OCI-LY1 (cell line): ENCODE data around the gene MRPS21.

Experiments
- H2AFZ ChIP-seq: fragments of 200-600 bp; sonication (generic), shearing (Covaris generic); 2 replicates; pipeline ENCODE4 v1.6.0; 2014; ENCODE audit warnings: antibody characterized with exemption, mild to moderate bottlenecking, low read length
- H3F3A ChIP-seq: fragments of 200-600 bp; sonication (generic), shearing (Covaris generic); 2 replicates; pipeline ENCODE4 v1.6.0; 2014; ENCODE audit warnings: mild to moderate bottlenecking, antibody characterized with exemption, low read length, moderate library complexity; ENCODE audit not compliant: insufficient read depth
- H3K27ac ChIP-seq: fragments of 200-600 bp; sonication (generic); 2 replicates; pipeline ENCODE4 v1.5.1; 2014; ENCODE audit warnings: low read length, mixed run types, mild to moderate bottlenecking, low read depth; ENCODE audit not compliant: poor library complexity, severe bottlenecking
- H3K27me3 ChIP-seq: fragments of 200-600 bp; sonication (generic); 2 replicates; pipeline ENCODE4 v1.6.0; 2014; ENCODE audit warnings: antibody characterized with exemption, mild to moderate bottlenecking, low read length, moderate library complexity; ENCODE audit not compliant: insufficient read depth
- H3K36me3 ChIP-seq: fragments of 200-600 bp; sonication (generic); 2 replicates; pipeline ENCODE4 v1.6.1; 2014; ENCODE audit warnings: mild to moderate bottlenecking, antibody characterized with exemption, low read length, moderate library complexity, mixed read lengths; ENCODE audit not compliant: insufficient read depth
- H3K4me1 ChIP-seq: fragments of 200-600 bp; sonication (generic); 2 replicates; pipeline ENCODE4 v1.5.1; 2014; ENCODE audit warnings: mild to moderate bottlenecking, low read length, moderate library complexity; ENCODE audit not compliant: insufficient read depth, severe bottlenecking
- H3K4me2 ChIP-seq: fragments of 200-600 bp; sonication (generic), shearing (Covaris generic); 2 replicates; pipeline ENCODE4 v1.6.1; 2014; ENCODE audit warnings: low read length
- H3K4me3 ChIP-seq: fragments of 200-600 bp; sonication (generic); 2 replicates; pipeline ENCODE4 v1.5.1; 2014; ENCODE audit warnings: low read length, low read depth, mild to moderate bottlenecking, mixed read lengths; ENCODE audit not compliant: poor library complexity, severe bottlenecking
- H3K79me2 ChIP-seq: fragments of 200-600 bp; shearing (Covaris generic); 2 replicates; pipeline ENCODE4 v1.6.1; 2016; ENCODE audit warnings: mixed run types, low read length, mixed read lengths; ENCODE audit not compliant: insufficient read depth
- H3K9ac ChIP-seq: fragments of 200-600 bp; sonication (generic), shearing (Covaris generic); 2 replicates; pipeline ENCODE4 v1.6.1; 2014; ENCODE audit warnings: mild to moderate bottlenecking, low read length, mixed read lengths
- H3K9me2 ChIP-seq: fragments of 200-600 bp; sonication (generic), shearing (Covaris generic); 2 replicates; pipeline ENCODE4 v1.6.1; 2014; ENCODE audit warnings: low read depth, mild to moderate bottlenecking, low read length, mixed read lengths
- H3K9me3 ChIP-seq: fragments of 200-600 bp; shearing (Covaris generic); 2 replicates; pipeline ENCODE4 v1.6.1; 2014; ENCODE audit warnings: low read length, mixed read lengths
- H4K20me1 ChIP-seq: fragments of 200-600 bp; sonication (generic), shearing (Covaris generic); 2 replicates; pipeline ENCODE4 v1.6.0; 2016; ENCODE audit warnings: mild to moderate bottlenecking, low read length; ENCODE audit not compliant: insufficient read depth
- CTCF ChIP-seq: fragments of 200-600 bp; sonication (generic), shearing (Covaris generic); IDR thresholded peaks from 2 replicates; pipeline ENCODE4 v1.5.1; 2017; ENCODE audit warnings: mild to moderate bottlenecking, antibody characterized with exemption, low read length, moderate library complexity, mixed read lengths
- EZH2 ChIP-seq: fragments of 200-600 bp; sonication (generic), shearing (Covaris generic); IDR thresholded peaks from 2 replicates; pipeline ENCODE4 v1.8.0; 2017; ENCODE audit warnings: borderline replicate concordance, mixed run types, mild to moderate bottlenecking, antibody characterized with exemption, low read length, moderate library complexity, mixed read lengths

The MRPS21 gene

GRCh38 chr1:150288822-150289221, 4.8 kb upstream of the MRPS21 start:
- no peaks in the 10 kb centered on the region; the same call in 1 of the 2 replicates for H3K79me2 ChIP-seq
- H3K36me3 ChIP-seq = no peaks in the 10 kb centered on the region
- no peaks in the 10 kb centered on the region for H3K27me3 ChIP-seq
- H3K4me2 ChIP-seq = no peak overlapping the region
- no peak overlapping the region for H2AFZ ChIP-seq
- no peaks in the 10 kb centered on the region for H4K20me1 ChIP-seq
- peaks cover 9% of the 10 kb centered on the region for H3K4me1 ChIP-seq
- H3F3A ChIP-seq = no peaks in the 10 kb centered on the region
- no peak overlapping the region for H3K9ac ChIP-seq
- H3K27ac ChIP-seq = no peak overlapping the region
- H3K9me2 ChIP-seq = no peaks in the 10 kb centered on the region
- no peak overlapping the region for H3K4me3 ChIP-seq
- no peaks in the 10 kb centered on the region for H3K9me3 ChIP-seq
- TF ChIP-seq EZH2 = no peak
- TF ChIP-seq CTCF = no peak

- TF ChIP-seq EZH2 (no peak), CTCF (no peak)
- Histone ChIP-seq H3K4me1 (peaks cover 25% of the 10 kb centered on the region), H3K4me3 (no peak overlapping the region), H3K36me3 (peaks cover 45% of the 10 kb centered on the region), H3F3A (no peaks in the 10 kb centered on the region), H3K9ac (no peak overlapping the region), H3K9me2 (no peaks in the 10 kb centered on the region), H3K79me2 (peaks cover 13% of the 10 kb centered on the region), H4K20me1 (no peaks in the 10 kb centered on the region), H3K27me3 (no peaks in the 10 kb centered on the region), H3K4me2 (no peak overlapping the region), H3K27ac (no peak overlapping the region), H2AFZ (no peak overlapping the region), H3K9me3 (no peaks in the 10 kb centered on the region)
Measured at GRCh38 chr1:150295476-150295875, 1.8 kb downstream of the MRPS21 start.

- Histone ChIP-seq H3K4me2 (no peak overlapping the region), H3K36me3 (peaks cover 81% of the 10 kb centered on the region), H3K79me2 (0 out of 2 replicates have a peak, but pooled peaks cover 5% of the 10 kb centered on the region)
Measured at GRCh38 chr1:150299716-150300115, 6.1 kb downstream of the MRPS21 start.

More at GRCh38 chr1:150299716-150300115, 6.1 kb downstream of the MRPS21 start:
- Histone ChIP-seq H3K9me2 (no peaks in the 10 kb centered on the region), H3K9ac (no peak overlapping the region), H3F3A (no peaks in the 10 kb centered on the region), H3K27me3 (no peaks in the 10 kb centered on the region), H3K4me1 (peaks cover 11% of the 10 kb centered on the region), H3K9me3 (no peaks in the 10 kb centered on the region), H3K4me3 (no peak overlapping the region), H4K20me1 (no peaks in the 10 kb centered on the region), H2AFZ (no peak overlapping the region), H3K27ac (no peak overlapping the region)
- TF ChIP-seq EZH2 (no peak), CTCF (no peak)
